Measurements from ENCODE around the gene CD8B2.

CD8B2 gene

DNA sequence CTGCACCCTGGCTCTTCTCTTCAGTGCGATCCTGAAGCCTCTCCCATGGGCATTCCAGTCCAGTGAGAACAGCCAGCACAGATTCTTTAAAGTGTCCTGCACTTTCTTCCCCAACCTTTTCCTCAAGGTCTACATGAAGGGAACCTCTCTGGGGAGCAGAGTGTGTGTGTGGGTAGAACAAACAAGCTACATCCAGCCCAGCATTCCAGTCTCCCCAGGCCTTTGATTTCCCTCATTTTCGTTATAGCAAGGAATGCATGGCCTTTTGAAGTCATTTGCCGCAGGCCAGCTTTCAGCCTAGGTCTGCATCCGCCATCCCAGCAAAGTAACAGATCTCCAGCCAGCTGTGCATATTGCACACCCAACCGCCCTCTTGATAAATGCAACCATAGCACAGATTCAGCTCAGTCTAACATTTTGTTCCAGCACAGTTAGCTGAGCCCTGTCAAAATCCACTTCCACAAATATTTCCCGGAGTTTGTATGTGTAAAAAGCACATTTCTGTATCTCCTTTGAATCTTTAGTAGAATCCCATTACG is 44.6 kb downstream of the CD8B2 start:
- H3K9me3 ChIP-seq (ENCODE audit: insufficient read depth, low read depth, low read length): no peaks in the 10 kb centered on the region
- no peak overlapping the region for H3K9ac ChIP-seq (ENCODE audit: low read depth, low read length, poor library complexity, severe bottlenecking)
- no peak overlapping the region for H2AFZ ChIP-seq (ENCODE audit: low read length)
- H3K9me2 ChIP-seq (replicated peaks; ENCODE audit: low read depth, low read length): no peaks in the 10 kb centered on the region
- H3K4me3 ChIP-seq (ENCODE audit: low read length, poor library complexity, severe bottlenecking): no peak overlapping the region
- no peaks in the 10 kb centered on the region for H3K36me3 ChIP-seq (ENCODE audit: insufficient read depth, low read length)
- no peaks in the 10 kb centered on the region for H4K20me1 ChIP-seq (ENCODE audit: insufficient read depth, low read length, poor library complexity, severe bottlenecking)
- no peak overlapping the region for H3K4me2 ChIP-seq (ENCODE audit: low read depth, low read length, poor library complexity, severe bottlenecking)
- H3K27me3 ChIP-seq (ENCODE audit: insufficient read depth, low read length, poor library complexity, severe bottlenecking): no peaks in the 10 kb centered on the region
- H3K79me2 ChIP-seq (ENCODE audit: insufficient read depth, low read length): no peaks in the 10 kb centered on the region
- no peaks in the 10 kb centered on the region for H3K4me1 ChIP-seq (ENCODE audit: insufficient read depth, low read length, poor library complexity, severe bottlenecking)
- TF ChIP-seq EZH2phosphoT487 (IDR thresholded peaks at IDR 0.05; ENCODE audit: borderline replicate concordance): no peak
- TF ChIP-seq, protein P1, sequence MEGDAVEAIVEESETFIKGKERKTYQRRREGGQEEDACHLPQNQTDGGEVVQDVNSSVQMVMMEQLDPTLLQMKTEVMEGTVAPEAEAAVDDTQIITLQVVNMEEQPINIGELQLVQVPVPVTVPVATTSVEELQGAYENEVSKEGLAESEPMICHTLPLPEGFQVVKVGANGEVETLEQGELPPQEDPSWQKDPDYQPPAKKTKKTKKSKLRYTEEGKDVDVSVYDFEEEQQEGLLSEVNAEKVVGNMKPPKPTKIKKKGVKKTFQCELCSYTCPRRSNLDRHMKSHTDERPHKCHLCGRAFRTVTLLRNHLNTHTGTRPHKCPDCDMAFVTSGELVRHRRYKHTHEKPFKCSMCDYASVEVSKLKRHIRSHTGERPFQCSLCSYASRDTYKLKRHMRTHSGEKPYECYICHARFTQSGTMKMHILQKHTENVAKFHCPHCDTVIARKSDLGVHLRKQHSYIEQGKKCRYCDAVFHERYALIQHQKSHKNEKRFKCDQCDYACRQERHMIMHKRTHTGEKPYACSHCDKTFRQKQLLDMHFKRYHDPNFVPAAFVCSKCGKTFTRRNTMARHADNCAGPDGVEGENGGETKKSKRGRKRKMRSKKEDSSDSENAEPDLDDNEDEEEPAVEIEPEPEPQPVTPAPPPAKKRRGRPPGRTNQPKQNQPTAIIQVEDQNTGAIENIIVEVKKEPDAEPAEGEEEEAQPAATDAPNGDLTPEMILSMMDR (conservative IDR thresholded peaks at IDR 0.05; ENCODE audit: low read length): no peak
- no peaks in the 10 kb centered on the region for H3F3A ChIP-seq (ENCODE audit: low read depth)

DNA sequence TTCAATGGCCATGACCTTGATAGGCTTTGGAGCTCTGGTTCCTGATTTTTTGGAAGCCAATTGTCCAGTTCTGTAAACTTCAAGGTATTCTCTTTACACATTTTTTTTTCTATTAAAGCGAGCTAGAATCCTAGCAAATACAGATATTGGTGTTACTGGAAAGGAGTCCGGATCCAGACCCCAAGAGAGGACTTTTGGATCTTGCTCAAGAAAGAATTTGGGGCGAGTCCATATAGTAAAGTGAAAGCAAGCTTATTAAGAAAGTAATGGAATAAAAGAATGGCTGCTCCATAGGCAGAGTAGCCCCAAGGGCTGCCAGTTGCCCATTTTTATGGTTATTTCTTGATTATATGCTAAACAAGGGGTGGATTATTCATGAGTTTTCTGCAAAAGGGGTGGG is 45.1 kb downstream of the CD8B2 start:
- Histone ChIP-seq H3K4me3 (ENCODE audit: low read length, poor library complexity, severe bottlenecking) (no peak overlapping the region), H3K9ac (ENCODE audit: low read depth, low read length, poor library complexity, severe bottlenecking) (no peak overlapping the region), H3K36me3 (ENCODE audit: insufficient read depth, low read length) (no peaks in the 10 kb centered on the region), H3K4me1 (ENCODE audit: insufficient read depth, low read length, poor library complexity, severe bottlenecking) (no peaks in the 10 kb centered on the region), H3K9me2 (replicated peaks; ENCODE audit: low read depth, low read length) (no peaks in the 10 kb centered on the region), H3K9me3 (ENCODE audit: insufficient read depth, low read depth, low read length) (no peaks in the 10 kb centered on the region), H3K4me2 (ENCODE audit: low read depth, low read length, poor library complexity, severe bottlenecking) (no peak overlapping the region), H3K79me2 (ENCODE audit: insufficient read depth, low read length) (no peaks in the 10 kb centered on the region), H3K27me3 (ENCODE audit: insufficient read depth, low read length, poor library complexity, severe bottlenecking) (no peaks in the 10 kb centered on the region), H3F3A (ENCODE audit: low read depth) (no peaks in the 10 kb centered on the region), H2AFZ (ENCODE audit: low read length) (no peak overlapping the region), H4K20me1 (ENCODE audit: insufficient read depth, low read length, poor library complexity, severe bottlenecking) (no peaks in the 10 kb centered on the region)
- no peak for TF ChIP-seq EZH2phosphoT487 (IDR thresholded peaks at IDR 0.05; ENCODE audit: borderline replicate concordance)
- TF ChIP-seq, protein P1 (conservative IDR thresholded peaks at IDR 0.05; ENCODE audit: low read length): no peak

DNA sequence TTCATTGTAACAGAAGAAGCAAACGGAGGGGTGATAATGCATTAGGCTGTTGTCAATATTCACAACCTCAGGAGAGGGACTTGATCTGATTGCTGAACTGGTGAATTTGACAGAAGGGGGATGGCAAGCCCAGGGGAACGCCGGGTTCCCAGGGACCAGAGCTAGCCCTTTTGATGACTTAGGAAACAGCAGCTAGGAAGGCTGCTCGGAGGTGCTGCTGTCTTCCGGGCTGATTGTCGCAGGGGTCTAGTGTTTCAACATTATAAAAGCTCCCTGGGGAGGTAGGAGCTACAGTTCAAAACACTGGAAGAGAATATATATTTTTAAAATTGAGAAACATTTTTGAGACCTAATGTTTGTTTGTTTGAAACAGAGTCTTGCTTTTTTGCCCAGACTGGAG is 47.3 kb downstream of the CD8B2 start:
- Histone ChIP-seq H3K4me3 (ENCODE audit: low read length, poor library complexity, severe bottlenecking) (no peak overlapping the region), H3K9me2 (replicated peaks; ENCODE audit: low read depth, low read length) (no peaks in the 10 kb centered on the region), H3K9me3 (ENCODE audit: insufficient read depth, low read depth, low read length) (no peaks in the 10 kb centered on the region), H3K4me1 (ENCODE audit: insufficient read depth, low read length, poor library complexity, severe bottlenecking) (no peaks in the 10 kb centered on the region), H3F3A (ENCODE audit: low read depth) (no peaks in the 10 kb centered on the region), H3K9ac (ENCODE audit: low read depth, low read length, poor library complexity, severe bottlenecking) (no peak overlapping the region), H3K79me2 (ENCODE audit: insufficient read depth, low read length) (no peaks in the 10 kb centered on the region), H4K20me1 (ENCODE audit: insufficient read depth, low read length, poor library complexity, severe bottlenecking) (no peaks in the 10 kb centered on the region), H2AFZ (ENCODE audit: low read length) (no peak overlapping the region), H3K27me3 (ENCODE audit: insufficient read depth, low read length, poor library complexity, severe bottlenecking) (no peaks in the 10 kb centered on the region), H3K36me3 (ENCODE audit: insufficient read depth, low read length) (no peaks in the 10 kb centered on the region), H3K4me2 (ENCODE audit: low read depth, low read length, poor library complexity, severe bottlenecking) (no peak overlapping the region)
- no peak for TF ChIP-seq EZH2phosphoT487 (IDR thresholded peaks at IDR 0.05; ENCODE audit: borderline replicate concordance)
- TF ChIP-seq, protein P1 (conservative IDR thresholded peaks at IDR 0.05; ENCODE audit: low read length): no peak

All from Loucy (cell line).